HepG2 (cell line): ENCODE data around the gene ABHD4. TPM values are rescaled to one million over a fixed set of nuclear protein-coding genes. Genes with fewer than 3 reads are reported as not detected.

ENCODE experiments used
- CREBL2 ChIP-seq: sonication (generic); formaldehyde crosslinking; IDR thresholded peaks from 2 replicates; pipeline ENCODE4 v1.8.1; 2023; ENCODE audit warnings: missing genetic modification reagents, mild to moderate bottlenecking, borderline replicate concordance
- KAT2B ChIP-seq: fragments of 150-350 bp; IDR thresholded peaks from 2 replicates; pipeline ENCODE4 v1.6.1; 2014; ENCODE audit warnings: low read depth, low read length, borderline replicate concordance
- NFAT5 ChIP-seq: sonication (generic); formaldehyde crosslinking; IDR thresholded peaks from 2 replicates; pipeline ENCODE4 v1.4.0; 2020; ENCODE audit warnings: missing genetic modification reagents
- NFE2L2 ChIP-seq: fragments of 150-350 bp; IDR thresholded peaks from 2 replicates; pipeline ENCODE4 v1.6.1; 2014; ENCODE audit warnings: low read length
- SRSF4 ChIP-seq: fragments of 200-400 bp; formaldehyde crosslinking; IDR thresholded peaks from one replicate; pipeline ENCODE4 v1.6.1; 2018; ENCODE audit warnings: mild to moderate bottlenecking, low read depth, low read length, moderate library complexity; ENCODE audit not compliant: poor library complexity, severe bottlenecking
- ZBTB26 ChIP-seq: IDR thresholded peaks from 2 replicates; pipeline ENCODE4 v1.6.1; 2016; ENCODE audit warnings: missing compliant biosample characterization, missing genetic modification reagents, borderline replicate concordance
- ZBTB43 ChIP-seq: sonication (generic); formaldehyde crosslinking; conservative IDR thresholded peaks from 2 replicates; pipeline ENCODE4 v1.4.0; 2020; ENCODE audit warnings: missing genetic modification reagents
- ZNF335 ChIP-seq: sonication (generic); formaldehyde crosslinking; IDR thresholded peaks from 2 replicates; pipeline ENCODE4 v1.4.0; 2020; ENCODE audit warnings: missing genetic modification reagents
- ZNF512B ChIP-seq: sonication (generic); formaldehyde crosslinking; IDR thresholded peaks from 2 replicates; pipeline ENCODE4 v1.5.1; 2020; ENCODE audit warnings: missing genetic modification reagents, mild to moderate bottlenecking, borderline replicate concordance
- ZNF574 ChIP-seq: sonication (generic); formaldehyde crosslinking; IDR thresholded peaks from 2 replicates; pipeline ENCODE4 v1.4.0; 2020; ENCODE audit warnings: missing genetic modification reagents
- ZNF740 ChIP-seq: sonication (generic); formaldehyde crosslinking; IDR thresholded peaks from 2 replicates; pipeline ENCODE4 v1.4.0; 2020; ENCODE audit warnings: missing genetic modification reagents
- ZNF766 ChIP-seq: sonication (generic); formaldehyde crosslinking; IDR thresholded peaks from 2 replicates; pipeline ENCODE4 v1.5.0; 2020; ENCODE audit warnings: missing genetic modification reagents, borderline replicate concordance
- polyA plus RNA-seq, 8 experiments: library from polyadenylated mRNA; depleted of rRNA in 3 of 8; stranded (reverse) in 7 of 8; unstranded in 1 of 8; fragments of >200 nt; fragmentation: Illumina TruSeq in 4 of 8; extraction: Trizol in 4 of 8; gene quantifications; 2 replicates each; pipeline versions ENCODE4 v1.2.1 to v1.2.3, GENCODE V29; 2011 to 2016; ENCODE audit warnings: low read depth in 4 of 8, missing spikeins in 1 of 8, mixed read lengths in 1 of 8; ENCODE audit not compliant: insufficient read depth in 1 of 8
- total RNA-seq, 5 experiments: library from RNA; depleted of rRNA; stranded (reverse); fragments of >200 nt; fragmentation: Illumina TruSeq; extraction: Trizol; gene quantifications; 2 replicates each; pipeline ENCODE4 v1.2.3, GENCODE V29; 2016; ENCODE audit warnings: low read depth in 1 of 5

The ABHD4 gene
- total and polyA plus RNA-seq, 2 of the 13 experiments (the other 11 are each of a cell fraction or from before 2014, with no cell fraction given) = 16.1 to 47.5 TPM

- TF ChIP-seq ZNF574 = peak; percentile 13; the same call in 1 of the 2 replicates
- 0 out of 2 replicates have a peak, but pooled peaks have one; percentile 56 for TF ChIP-seq CREBL2 (CRISPR knock-in tag)
- no peak for TF ChIP-seq ZBTB43 (CRISPR knock-in tag)
- TF ChIP-seq ZNF766 (CRISPR knock-in tag) = 0 out of 2 replicates have a peak, but pooled peaks have one; percentile 6
- TF ChIP-seq NFAT5 (CRISPR knock-in tag) = no peak
- TF ChIP-seq ZNF335 (CRISPR knock-in tag) = no peak
- no peak for TF ChIP-seq KAT2B
- TF ChIP-seq ZNF740 (CRISPR knock-in tag) = no peak
- TF ChIP-seq SRSF4 = no peak
- TF ChIP-seq NFE2L2 = no peak
- no peak; the same call in 1 of the 2 replicates for TF ChIP-seq ZNF512B (CRISPR knock-in tag)
- no peak for TF ChIP-seq ZBTB26 (CRISPR knock-in tag)
Observed at GRCh38 chr14:22561661-22562579, 36.2 kb upstream of the ABHD4 start (continued).
